Spleen (tissue), 7 donors: ENCODE measurements around the gene NEK3.

Experiments
- POLR2A ChIP-seq, 3 donors: fragments of 450-650 bp; IDR thresholded peaks; one replicate each; pipeline ENCODE4 v1.5.1; 2017; ENCODE audit warnings: antibody characterized with exemption in 3 of 3, mild to moderate bottlenecking in 1 of 3
- TF ChIP-seq, protein P1 (sequence below), 11 experiments: fragments of 200-600 bp in 7 of 11; fragments of 450-650 bp in 4 of 11; sonication (generic) in 4 of 11; IDR thresholded peaks in 8 of 11; conservative IDR thresholded peaks in 3 of 11; 1 replicate in 7 of 11; 2 replicates in 4 of 11; pipeline versions ENCODE4 v1.4.0 to v1.8.0; 2016 to 2021; ENCODE audit warnings: antibody characterized with exemption in 11 of 11, inconsistent platforms in 4 of 11, mild to moderate bottlenecking in 1 of 11
- donor health status: DM: no; HTN: no; CAD: no; lungs with moderate emphysema.
- donor health status: DM: no; HTN: no; CAD: no.
- donor health status: DM: no; HTN: no; CAD: no.

DNA sequence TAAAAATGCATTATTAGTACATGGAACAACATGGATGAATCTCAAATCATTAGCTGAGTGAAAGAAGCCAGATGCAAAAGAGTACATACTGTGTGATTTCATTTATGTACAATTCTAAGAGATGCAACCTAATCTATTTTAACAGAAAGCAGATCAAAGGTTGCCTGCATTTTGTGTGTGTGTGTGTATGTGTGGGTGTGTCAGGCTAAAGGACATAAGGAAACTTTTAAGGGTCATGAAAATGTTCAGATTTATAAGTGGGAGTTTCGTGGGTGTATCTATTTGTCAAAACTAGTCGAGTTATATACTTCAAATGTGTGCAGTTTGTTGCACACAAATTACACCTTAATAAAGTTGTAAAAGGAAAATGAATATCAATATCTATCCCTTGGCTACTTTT is 17.9 kb upstream of the NEK3 start:
- TF ChIP-seq, protein P1, sequence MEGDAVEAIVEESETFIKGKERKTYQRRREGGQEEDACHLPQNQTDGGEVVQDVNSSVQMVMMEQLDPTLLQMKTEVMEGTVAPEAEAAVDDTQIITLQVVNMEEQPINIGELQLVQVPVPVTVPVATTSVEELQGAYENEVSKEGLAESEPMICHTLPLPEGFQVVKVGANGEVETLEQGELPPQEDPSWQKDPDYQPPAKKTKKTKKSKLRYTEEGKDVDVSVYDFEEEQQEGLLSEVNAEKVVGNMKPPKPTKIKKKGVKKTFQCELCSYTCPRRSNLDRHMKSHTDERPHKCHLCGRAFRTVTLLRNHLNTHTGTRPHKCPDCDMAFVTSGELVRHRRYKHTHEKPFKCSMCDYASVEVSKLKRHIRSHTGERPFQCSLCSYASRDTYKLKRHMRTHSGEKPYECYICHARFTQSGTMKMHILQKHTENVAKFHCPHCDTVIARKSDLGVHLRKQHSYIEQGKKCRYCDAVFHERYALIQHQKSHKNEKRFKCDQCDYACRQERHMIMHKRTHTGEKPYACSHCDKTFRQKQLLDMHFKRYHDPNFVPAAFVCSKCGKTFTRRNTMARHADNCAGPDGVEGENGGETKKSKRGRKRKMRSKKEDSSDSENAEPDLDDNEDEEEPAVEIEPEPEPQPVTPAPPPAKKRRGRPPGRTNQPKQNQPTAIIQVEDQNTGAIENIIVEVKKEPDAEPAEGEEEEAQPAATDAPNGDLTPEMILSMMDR (IDR thresholded peaks at IDR 0.05 in 8 of 11, conservative IDR thresholded peaks at IDR 0.05 in 3 of 11), result no peak
- no peak for TF ChIP-seq POLR2A (IDR thresholded peaks at IDR 0.05)
